Renal pelvis (tissue), 4 donors: ENCODE measurements around the gene LMO7. TPM values are rescaled to one million over a fixed set of nuclear protein-coding genes. Genes with fewer than 3 reads are reported as not detected.

Experiments
- DNase-seq: peaks from one replicate; pipeline ENCODE4 v3.0.0-alpha.2; 2013
- polyA plus RNA-seq, 3 donors: library from polyadenylated mRNA; unstranded; fragments of 120-200 nt; gene quantifications; one replicate each; pipeline ENCODE4 v1.2.1, GENCODE V29; 2013; ENCODE audit not compliant: insufficient read length in 3 of 3

LMO7 gene
- polyA plus RNA-seq, 3 donors: 84.7 to 101 (median 88.0) TPM

DNA sequence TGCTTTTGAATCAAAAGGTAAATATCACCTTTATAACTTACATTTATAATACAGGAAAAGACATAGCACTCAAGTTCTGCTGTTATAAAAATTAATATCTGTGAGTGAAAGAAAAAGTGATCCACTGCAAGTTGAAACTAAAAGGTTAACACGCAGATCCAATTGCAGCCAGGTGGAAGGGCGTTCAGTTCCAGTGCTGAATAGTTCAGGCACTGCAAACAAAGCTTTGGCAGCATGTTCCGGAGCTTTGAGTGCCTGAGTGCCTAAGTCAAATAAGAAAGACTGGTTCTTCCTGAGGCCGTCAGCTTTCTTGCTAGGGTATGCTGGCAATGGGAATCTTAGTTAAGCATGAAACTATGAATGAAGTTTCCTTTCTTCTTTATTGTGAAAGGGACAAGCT lies 200.3 kb downstream of the LMO7 start:
- no peak for DNase-seq

DNA sequence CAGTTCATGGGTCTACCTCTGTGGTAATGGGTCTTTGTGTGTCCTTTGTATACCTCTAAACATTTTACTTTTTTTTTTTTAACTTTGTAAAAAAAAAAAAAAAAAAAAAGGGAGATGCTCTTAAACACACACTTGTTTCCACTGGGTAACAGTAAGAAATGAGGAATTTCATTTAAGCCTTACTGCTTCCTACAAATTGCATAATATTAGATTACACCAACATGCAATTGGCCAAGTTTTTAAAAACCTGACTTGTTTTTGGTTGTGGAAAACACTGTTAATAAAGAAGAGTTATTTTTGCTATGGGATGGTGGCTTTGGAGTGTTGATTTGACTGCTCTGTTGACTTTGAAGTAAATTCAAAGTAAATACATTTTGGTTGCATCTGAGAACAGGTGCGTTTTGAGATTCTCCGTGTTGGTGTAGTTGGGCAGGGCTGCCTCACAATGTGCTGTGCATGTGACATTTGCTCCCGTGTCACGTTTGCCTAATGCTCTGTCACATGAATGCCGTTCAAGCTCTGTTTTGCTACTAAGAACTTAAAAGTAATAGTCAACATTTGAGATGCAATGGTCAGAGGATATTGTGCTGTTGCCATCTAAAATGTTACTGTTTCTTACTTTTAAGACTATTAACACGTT lies 202.4 kb downstream of the LMO7 start:
- DNase-seq: no peak

DNA sequence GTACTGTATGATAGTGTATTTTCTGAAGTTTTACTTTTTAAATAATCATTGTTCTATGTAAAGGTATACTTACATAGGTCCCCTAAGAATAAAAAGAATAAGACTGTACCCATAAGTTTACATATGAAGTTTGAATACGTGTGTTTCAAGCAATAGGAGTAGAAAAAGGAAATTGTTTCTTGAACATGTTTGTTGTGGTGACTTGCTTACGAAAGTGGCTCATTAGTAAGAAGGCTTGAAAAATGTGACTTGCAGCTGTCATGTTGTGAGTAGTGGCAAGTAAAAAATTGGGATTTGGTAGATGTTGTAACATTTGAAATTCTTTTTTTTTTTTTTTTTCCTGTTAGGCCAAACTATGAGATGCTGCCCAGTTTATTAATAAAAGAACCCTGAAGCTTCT lies 203.3 kb downstream of the LMO7 start:
- DNase-seq: no peak

DNA sequence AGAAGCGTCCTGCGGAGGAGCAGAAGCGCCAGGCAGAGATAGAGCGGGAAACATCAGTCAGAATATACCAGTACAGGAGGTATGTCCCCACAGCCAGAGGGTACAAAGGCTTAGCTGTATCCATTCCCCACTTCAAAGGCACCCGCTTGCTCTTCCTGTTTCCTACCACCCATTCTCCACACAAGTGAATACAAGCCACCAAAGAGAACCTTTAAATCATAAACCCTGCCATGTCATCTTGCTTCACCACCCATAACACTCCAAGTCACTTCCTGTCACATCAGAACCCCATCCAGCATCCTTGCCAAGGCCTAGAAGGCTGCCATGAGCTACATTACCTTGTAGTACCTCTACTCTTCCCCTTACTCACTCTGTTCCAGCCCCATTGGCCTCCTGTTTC lies 205.8 kb downstream of the LMO7 start:
- no peak for DNase-seq

DNA sequence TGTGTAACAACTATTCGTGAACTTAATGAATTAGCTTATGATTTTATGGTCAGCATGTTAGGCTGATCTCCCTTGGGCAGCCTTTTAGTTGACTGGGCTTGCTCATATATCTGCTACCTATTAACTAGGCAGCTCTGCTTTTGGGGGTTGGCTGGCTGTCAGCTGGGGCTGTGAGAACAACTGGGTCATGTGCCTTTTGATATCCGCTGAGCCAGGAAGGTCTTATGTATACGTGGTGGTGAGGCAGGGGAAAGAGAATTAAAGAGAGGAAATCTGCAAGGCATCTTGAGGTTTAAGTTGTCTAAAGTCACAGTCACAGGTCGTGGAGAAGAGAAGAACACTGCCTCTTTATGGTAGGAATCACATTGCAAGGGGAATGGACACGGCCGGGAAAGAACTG lies 206.9 kb downstream of the LMO7 start:
- DNase-seq: no peak

DNA sequence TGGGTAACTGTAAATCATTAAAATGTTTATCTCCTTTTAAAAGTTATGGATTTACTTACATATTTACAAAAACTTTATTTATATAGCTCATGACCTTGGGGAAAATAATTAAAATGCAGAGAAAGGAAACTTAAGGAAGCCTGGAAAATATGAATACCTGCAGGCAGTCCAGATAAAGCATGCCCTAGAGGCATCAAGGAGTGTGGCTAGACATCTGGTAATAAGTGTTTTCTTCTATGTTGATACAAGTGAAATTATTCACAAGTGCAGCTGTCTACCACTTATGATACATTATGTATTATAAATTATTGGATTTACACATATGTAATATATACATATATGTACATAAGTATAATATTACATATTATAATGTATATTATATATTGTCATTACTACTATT lies 207.9 kb downstream of the LMO7 start:
- DNase-seq: no peak

DNA sequence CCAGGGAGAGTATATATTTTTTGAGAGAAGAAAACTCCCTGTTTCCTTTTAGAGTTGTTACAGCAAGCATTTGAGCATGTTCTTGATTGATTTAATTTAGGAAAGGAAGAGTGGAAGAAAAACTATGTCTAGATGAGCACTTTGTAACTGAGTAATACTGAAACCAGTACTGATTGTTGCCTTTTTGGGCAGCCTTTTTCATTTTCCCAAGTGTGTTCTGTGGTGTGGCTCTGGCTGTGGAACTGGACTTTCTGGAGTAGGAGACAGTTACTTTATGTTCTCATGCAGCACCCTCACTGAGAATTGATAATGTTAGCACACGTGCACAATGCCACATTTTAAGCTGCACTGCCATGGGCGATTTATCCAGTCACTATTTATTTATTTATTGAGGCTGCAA lies 211.5 kb downstream of the LMO7 start:
- DNase-seq: no peak

DNA sequence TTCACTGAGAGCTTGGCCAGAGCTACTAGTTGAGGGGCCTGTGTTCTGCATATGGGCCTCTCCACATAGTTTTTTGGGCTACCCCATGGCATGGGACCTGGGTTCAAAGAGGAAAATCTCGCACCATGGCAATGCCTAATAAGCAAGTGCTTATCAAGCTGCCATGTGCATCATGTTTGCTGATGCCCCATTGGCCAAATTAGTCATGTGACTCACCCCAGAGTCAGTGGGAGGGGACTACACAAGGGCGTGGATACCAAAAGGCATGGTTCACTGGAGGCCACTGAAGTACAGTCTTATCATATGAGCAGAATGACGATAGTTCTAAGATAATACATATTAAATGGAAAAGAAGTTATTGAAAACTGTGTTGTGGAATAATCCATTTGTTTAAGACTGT lies 214.8 kb downstream of the LMO7 start:
- DNase-seq: no peak

DNA sequence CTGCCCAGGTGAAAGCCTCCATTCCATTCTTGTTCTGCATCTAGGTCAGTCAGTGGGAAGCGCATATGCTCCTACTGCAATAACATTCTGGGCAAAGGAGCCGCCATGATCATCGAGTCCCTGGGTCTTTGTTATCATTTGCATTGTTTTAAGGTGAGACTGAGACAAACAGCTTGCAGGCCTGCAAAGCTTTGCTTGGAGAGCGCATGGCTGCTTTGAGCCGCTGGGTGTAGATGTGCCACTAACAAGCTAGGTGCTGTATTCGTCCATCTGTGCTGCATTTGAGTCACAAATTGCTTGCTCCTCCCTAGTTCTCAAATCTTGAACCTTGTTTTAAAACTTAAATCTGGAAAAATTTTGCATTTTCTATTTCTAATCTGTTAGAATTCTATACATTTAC lies 219.1 kb downstream of the LMO7 start:
- no peak for DNase-seq

DNA sequence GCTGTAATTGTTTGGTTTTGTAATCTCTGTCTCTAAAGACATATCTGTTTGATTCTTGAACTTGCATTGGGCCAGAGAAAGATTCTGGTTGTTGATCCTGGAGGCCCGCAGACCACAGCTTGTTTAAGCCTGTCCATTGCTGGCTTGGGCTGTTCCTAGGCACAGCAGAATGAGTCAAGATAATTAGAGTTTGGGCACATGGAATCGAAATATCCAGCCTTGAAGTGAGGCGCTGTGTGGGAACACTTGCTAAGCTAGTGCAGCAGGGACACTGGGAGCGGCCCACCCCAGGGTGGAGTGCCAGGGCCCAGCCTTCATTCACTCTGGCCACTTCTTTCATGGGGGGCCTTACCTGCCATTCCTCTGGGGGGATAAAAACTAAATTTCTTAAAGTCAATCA lies 219.7 kb downstream of the LMO7 start:
- DNase-seq: no peak

DNA sequence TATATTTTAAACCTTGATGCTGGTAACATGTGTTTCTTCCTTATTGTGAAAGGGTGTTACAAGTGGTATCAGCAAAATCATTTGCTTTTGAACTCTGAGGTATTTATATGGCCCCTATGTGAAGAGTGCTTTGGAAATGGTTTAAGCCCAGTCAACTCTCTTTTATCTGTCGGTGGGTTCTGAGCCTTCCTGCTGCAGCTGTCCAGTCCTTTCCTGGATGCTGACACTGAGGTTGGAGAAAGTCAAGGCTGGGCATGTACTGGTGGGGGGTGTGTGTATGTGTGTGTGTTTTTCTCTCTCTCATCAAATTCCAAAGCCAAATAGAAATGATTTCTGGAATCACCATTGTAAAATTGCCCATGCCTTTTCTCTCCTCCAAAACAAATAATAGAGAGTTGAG lies 221.2 kb downstream of the LMO7 start:
- DNase-seq: no peak

DNA sequence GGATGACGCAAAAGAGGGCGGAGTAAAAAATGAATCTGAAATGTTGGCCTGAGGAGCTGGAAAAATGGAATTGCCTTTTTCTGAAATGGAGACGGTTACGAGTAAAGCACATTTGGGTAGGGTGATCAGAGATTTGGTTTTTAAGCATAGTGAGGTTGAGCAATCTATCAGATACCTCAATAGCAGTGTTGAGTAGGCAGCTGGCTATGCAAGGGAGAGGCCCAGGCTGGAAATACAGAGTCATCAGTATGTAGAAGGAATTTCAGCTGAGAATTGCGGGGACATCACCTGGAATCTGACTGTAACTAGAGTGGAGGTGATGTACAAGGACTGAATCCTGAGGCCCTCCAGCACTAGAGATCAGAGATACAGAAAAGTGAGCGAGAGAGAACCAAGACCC lies 224.8 kb downstream of the LMO7 start:
- DNase-seq: no peak

DNA sequence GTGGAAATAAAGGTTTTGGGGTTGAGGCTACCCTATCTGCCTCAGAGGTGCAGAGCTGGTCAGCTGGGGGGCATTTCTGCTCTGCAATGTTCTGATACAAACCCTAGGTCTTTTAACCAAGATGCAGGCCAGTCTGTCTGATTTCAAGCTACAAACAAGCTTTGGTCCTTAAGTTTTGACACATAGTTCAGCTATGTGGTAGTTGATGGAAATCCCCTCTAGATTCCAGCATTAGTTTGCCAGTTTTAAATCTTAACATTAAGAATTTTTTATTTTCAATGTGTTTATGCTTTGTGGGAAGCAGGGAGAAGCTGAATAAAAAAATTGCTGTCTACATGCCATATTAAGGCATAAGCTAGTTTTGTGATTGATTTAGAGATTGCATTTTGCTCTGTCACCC lies 225.7 kb downstream of the LMO7 start:
- DNase-seq: no peak

DNA sequence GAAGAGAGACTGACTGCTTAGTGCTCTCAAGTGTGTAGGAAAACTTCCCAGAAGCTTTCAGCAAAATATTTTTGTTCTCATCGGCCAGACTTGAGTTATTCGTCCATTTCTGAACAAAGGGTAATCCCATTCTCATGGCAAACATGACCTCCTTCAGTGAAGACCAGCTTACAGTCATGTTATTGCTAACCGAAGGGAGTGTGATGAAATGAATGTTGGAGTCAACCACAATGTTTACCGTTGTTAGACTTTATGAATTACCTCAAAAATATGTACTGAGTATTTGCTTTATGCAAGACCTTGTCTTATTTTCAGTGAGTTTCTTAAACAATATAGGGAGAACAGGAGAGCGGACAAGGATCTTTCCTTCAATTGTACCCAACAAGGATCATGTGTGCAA lies 228.6 kb downstream of the LMO7 start:
- no peak for DNase-seq

DNA sequence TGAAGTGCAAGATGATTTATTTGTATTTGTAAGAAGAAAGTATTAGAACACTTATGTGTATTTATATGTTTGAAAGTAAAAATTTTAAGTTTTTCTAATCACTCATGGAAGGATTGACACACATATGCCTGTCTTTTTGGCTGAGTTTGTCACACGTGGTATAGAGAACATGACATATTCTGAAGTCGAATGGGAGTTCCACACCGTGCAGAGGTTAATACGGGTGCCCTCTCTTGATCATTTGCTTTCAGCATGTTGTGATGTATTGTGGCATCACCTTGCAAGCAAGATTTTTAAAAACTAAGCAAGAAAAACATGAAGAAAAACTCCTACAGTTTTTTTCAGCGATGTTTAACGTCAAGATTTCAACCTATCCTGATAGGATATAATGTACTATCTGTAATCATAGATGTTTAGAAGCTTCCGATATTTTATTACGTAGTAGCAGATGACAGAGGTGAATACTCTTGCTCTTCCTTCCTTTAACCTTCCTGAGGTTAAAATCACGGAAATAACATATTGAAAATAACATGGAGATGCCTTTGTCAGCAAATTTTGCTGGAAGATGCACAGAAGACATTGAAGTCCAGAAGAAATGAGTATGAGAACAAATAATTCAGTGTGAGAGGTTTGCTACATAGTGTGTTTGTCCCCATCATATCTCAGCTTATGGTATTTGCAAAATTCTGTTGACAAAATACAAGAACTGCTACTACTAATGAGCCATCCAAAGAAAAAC lies 231.4 kb downstream of the LMO7 start:
- DNase-seq: no peak

DNA sequence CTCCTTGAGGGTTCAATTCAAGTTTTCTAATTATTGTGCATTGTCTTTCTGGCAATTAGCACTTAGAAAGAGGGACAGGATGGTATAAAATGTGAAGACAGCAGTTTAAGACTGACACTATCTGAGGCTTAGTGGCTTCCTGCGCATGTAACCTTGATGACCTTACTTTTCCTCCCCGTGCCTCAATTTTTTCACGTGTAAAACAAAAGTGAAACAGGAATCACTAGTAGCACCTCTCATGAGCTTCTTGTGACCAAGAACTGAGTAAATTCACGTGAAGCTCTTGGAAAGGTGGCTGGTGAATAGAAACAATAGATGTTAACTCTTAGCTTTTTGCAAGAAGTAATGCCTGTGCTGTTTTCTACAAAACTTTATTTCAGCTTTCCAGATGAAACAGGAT lies 233.9 kb downstream of the LMO7 start:
- DNase-seq: no peak

DNA sequence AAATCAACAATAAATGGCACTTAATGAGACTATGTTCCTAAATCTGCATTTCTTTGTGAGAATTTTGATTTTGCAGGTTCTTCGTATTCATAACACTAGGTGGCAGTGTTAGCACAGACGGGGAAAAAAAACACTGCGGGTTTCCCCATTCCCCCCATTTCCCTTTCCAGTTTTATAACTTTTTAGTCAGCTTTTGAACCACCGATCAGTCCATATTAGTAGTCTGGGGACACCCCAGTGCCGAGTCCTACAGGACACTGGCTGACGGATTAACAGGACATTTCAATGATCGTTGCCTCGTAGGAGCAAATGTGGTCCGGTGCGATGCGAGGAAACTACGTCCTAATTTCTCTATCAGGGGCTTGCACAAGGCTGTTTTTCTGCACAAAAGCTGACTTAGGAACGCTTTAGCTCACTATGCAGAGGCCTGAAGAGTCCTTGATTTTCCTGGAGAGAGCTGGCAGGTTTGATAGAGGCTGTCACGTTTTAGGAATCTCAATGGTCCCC lies 234.3 kb downstream of the LMO7 start:
- DNase-seq: no peak

DNA sequence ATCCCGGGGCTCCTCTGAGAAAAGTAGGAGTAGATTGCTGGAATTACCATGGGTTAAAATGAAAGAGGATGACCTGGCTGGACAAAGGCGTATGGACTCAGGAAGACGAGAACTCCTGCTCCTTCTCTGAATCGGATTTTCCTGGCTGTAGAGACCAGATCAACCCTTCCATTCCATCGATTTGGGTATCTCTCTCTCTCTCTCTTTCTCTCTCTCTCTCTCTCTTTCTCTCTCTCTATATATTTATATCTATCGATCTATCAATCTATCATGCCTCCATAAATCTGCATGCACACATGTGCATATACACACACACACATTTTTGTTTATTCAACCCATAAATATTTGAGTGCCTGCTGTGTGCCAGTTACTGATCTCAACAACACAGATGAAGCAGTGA lies 234.9 kb downstream of the LMO7 start:
- DNase-seq: no peak

DNA sequence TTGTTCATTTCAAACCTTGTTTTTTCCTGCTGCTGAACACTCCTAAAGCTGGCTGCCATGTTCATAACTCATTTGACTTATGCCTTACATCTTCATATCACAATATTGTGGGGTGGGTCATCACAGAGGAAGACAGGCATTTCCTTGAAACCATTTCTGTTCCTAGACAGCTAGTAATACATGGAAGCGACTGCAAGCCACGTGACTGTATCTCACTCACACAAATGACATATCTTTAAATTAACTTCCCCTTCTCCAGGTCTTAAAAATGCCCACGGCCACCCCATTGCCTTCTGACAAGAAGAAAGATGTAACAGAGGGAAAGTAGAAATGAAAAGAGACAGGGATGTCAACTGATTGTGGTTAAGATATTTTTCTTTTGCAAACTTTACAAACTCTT lies 236.8 kb downstream of the LMO7 start:
- no peak for DNase-seq

DNA sequence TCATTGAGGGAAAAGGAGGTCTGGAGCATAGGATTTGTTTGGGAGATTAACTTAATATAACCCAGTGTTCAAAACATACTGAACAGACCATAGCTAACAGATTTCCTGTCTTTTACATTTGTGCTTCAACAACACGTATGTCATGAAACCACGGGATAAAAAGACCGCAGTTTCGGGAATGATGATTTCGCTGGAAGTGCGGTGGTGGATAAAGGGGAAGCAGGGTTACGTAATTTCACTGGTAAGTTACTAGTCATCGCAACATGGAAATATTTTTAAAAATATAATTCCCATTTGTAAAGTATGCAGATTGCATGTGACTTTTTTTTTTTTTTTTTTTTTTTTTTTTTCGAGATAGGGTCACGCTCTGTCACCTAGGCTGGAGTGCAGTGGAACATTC lies 237.4 kb downstream of the LMO7 start:
- no peak for DNase-seq

DNA sequence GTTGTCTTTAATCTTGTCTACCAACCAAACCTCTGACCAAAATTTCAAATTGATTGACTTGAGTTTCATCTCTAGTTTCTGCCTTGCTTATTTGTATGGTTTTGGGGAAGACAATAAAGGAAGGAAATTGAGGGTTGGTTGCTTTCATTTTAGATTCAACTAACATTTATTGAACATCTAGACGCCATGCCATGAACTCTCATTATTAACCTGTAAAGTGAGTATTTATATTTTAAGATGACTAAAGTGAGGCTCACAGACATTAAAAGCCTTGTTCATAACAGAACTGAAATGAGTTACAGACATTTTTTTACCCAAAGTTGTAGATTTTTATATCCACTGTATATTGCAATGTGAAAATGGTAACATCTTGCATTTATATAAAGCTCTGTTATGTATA lies 239.3 kb downstream of the LMO7 start:
- no peak for DNase-seq

DNA sequence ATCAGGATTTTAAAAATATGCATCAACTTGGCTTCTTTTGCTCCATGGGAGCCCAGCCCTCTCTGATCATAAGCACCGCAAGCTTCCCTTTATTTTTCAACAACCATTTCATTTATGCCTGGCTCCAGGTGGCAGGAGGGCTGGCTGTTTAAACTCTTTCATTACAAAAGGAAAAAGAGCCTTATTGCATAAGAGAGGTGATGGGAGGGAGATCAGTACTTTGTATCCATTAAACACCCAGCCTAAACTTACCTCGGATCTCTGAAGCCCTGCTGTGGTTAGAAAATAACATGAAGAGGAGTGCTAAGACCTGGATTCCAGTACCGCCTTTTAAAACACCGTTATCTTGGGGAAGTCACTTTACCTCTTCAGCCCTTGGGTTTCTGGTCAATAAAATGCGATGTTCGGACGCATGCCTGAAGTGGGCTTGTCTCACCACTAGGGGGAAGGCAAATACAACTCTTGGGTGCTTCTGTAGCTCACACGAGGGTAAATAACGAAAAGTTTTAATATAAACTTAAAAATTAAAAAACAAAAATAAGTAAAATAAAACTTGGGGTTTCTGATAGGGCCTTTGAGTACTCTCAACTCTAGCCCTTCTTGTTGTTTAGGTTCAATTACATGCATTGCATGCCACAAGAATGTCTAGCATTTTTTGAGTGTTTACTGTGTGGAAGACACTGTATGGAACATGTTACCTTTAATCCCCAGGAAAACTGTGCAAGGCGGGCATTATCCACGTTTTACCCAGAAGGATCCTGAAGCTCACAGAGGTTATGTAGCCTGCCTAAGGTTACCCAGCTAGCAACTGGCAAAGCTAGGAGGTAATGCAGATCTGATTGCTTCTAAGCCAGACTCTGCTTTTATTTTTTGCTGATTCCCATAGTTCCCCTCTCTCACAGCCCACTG lies 240.3 kb downstream of the LMO7 start:
- peak; percentile 57 for DNase-seq

DNA sequence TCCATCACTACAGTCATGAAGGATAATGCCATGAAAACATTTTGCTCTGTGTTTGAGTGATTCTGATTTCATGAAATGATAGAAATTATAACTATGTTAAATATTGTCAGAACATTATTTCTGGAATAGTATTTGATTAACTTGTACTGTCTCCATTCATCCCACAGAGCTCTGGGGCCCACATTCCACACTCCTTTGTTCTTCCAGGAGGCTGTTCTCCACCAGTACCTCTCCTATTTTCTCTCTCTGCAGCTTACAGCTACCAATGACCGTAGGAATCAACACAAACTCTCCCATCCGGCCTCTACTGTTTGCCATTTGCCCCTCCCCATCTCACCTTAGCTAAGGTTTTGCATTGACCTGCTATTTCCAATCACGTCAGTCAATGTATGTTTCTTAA lies 240.9 kb downstream of the LMO7 start:
- no peak for DNase-seq
